Pancreas (tissue), 10 donors: ENCODE data around the gene ACO2. TPM values are rescaled to one million over a fixed set of nuclear protein-coding genes. Genes with fewer than 3 reads are reported as not detected.

ENCODE experiments used
- ATAC-seq, 4 donors: fragments of 200-7000 bp; cut with Tn5 transposase; one replicate each; pipeline versions ENCODE4 v1.8.0 to v1.9.1; 2020; ENCODE audit warnings: mild to moderate bottlenecking in 4 of 4, moderate library complexity in 4 of 4
- DNase-seq, 6 donors: peaks; one replicate each; pipeline ENCODE4 v3.0.0-alpha.2; 2020
- FAIRE-seq: peaks from 2 replicates; lab custom pipeline; 2012; peaks lifted over from hg19 to GRCh38; lab: Jason Lieb, UNC
- H3K27ac ChIP-seq, 4 donors: fragments of 200-600 bp; sonication (generic); 1 replicate in 3 of 4; 2 replicates in 1 of 4; pipeline versions ENCODE4 v1.5.0 to v1.8.0; 2020
- H3K27me3 ChIP-seq, 4 donors: fragments of 200-600 bp; one replicate each; pipeline ENCODE4 v1.8.0; 2021
- H3K36me3 ChIP-seq, 3 donors: fragments of 200-600 bp; sonication (generic) in 1 of 3; one replicate each; pipeline versions ENCODE4 v1.5.0 to v1.8.0; 2020 to 2021
- H3K4me1 ChIP-seq, 3 donors: fragments of 200-600 bp; one replicate each; pipeline ENCODE4 v1.8.0; 2021
- H3K4me3 ChIP-seq, 4 donors: fragments of 200-600 bp; sonication (generic) in 2 of 4; one replicate each; pipeline versions ENCODE4 v1.5.0 to v1.8.0; 2020 to 2021
- H3K9me3 ChIP-seq, 4 donors: fragments of 200-600 bp; one replicate each; pipeline ENCODE4 v1.8.0; 2021
- WGBS, 2 donors: extraction: QIAGEN DNeasy Blood & Tissue Kit; methylation state at CpG; one replicate each; pipeline ENCODE4 v1.1.7; 2013; 5-methylcytosine and 5-hydroxymethylcytosine counted together
- intact Hi-C, 3 donors: fragments of 100-400 bp; cut with DNase I; formaldehyde crosslinking; loops; one replicate each; pipeline versions ENCODE4 v1.11.1 to v1.14.2; 2022
- polyA plus RNA-seq, 2 donors: library from polyadenylated mRNA; stranded (reverse); fragments of 200-250 nt; gene quantifications; one replicate each; pipeline ENCODE4 v1.2.3, GENCODE V29; 2013
- total RNA-seq, 6 donors: library from RNA; stranded (reverse); fragmentation: NEBNext Ultra II Directional in 4 of 6; extraction: Animal tissue kit (Norgen Biotek cat#: 25700) in 4 of 6; gene quantifications; one replicate each; pipeline versions ENCODE4 v1.2.1 to v1.2.4, GENCODE V29; 2021 to 2023
- TF ChIP-seq, protein P1 (sequence below), 4 donors: fragments of 200-600 bp; sonication (generic) in 3 of 4; IDR thresholded peaks; one replicate each; pipeline versions ENCODE4 v1.5.0 to v1.8.0; 2021; ENCODE audit warnings: antibody characterized with exemption in 4 of 4
- donor health status: healthy with polysubstance abuse.
- donor health status: DM: no; HTN: no; CAD: no; lungs with moderate emphysema.
- donor health status: DM: no; HTN: no; CAD: no.
- donor health status: control.
- donor health status: control.
- donor health status: Bipolar disorder and iron deficiency.
- donor health status: DM: yes; HTN: yes; CAD: no.
- donor health status: DM: no; HTN: no; CAD: no.
- donor health status: DM: no; HTN: no; CAD: no.
- donor health status: DM: yes; HTN: yes; CAD: no.

The ACO2 gene
- total and polyA plus RNA-seq, 8 donors: 19.2 to 53.1 (median 37.6) TPM

DNA sequence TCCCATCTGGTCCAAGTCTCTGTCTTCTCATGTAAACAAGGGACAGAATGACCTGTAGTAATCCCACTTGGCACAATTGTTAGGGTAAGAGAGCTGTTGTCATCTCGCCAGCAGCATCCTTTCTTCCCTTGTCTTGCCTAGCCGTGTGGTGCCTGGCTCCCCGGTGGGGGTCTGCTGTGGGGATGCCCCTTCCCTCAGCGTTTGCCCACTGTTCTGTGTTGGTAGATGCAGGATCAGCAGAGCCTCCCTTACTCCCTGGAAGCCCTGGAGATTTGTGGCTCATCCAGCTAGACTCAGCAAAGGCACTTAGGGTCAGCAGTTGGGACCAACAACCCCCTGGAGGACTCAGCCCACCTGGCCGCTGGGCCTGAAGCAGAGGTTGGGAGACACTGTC, 13.0 kb downstream of the ACO2 start:
- intact Hi-C loops: no loop called here
- DNase-seq (no peak), FAIRE-seq (no peak), ATAC-seq (no peak)
- Histone ChIP-seq H3K36me3 (no peaks in the 10 kb centered on the region), H3K4me3 (no peak overlapping the region), H3K9me3 (no peaks in the 10 kb centered on the region), H3K27me3 (no peaks in the 10 kb centered on the region), H3K4me1 (peaks cover 0 to 9% (median 0%) of the 10 kb centered on the region in 3 donors), H3K27ac (no peak overlapping the region)
- TF ChIP-seq, protein P1, sequence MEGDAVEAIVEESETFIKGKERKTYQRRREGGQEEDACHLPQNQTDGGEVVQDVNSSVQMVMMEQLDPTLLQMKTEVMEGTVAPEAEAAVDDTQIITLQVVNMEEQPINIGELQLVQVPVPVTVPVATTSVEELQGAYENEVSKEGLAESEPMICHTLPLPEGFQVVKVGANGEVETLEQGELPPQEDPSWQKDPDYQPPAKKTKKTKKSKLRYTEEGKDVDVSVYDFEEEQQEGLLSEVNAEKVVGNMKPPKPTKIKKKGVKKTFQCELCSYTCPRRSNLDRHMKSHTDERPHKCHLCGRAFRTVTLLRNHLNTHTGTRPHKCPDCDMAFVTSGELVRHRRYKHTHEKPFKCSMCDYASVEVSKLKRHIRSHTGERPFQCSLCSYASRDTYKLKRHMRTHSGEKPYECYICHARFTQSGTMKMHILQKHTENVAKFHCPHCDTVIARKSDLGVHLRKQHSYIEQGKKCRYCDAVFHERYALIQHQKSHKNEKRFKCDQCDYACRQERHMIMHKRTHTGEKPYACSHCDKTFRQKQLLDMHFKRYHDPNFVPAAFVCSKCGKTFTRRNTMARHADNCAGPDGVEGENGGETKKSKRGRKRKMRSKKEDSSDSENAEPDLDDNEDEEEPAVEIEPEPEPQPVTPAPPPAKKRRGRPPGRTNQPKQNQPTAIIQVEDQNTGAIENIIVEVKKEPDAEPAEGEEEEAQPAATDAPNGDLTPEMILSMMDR (IDR thresholded peaks at IDR 0.05): no peak
- 59% methylated on average over 5 of the region's 5 CpGs for WGBS, 2 donors

DNA sequence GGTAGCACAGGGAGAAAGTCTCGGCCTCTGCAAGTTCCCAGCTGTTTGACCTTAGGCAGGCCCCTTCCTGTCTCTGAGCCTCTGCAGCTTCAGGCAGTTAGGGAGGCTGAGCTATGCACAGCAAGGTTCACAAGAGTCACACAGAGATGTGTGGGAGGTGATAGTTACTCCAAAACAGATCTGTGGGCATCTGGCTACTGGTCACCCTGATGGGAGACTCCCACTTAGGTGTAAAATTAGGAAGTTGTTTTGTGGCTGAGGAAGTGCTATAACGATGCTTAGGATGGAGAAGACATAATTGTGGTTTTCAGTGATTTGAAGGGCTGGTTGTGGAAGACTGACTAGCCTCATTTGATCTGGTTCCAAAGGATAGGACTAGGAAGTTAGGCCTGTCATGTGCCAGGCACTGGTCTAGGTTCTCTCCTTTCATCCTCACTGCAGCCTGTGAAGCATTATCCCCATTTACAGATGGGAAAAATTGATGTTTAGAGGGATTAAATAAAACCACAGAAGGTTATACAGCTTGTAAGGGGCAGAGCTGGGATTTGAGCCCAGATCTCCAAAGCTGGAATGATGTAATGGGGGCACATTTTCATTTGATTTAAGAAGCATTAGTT, 13.5 kb downstream of the ACO2 start:
- Histone ChIP-seq H3K27me3 (no peaks in the 10 kb centered on the region), H3K9me3 (no peaks in the 10 kb centered on the region), H3K27ac (peak overlapping the region in 1 of 4 donors; percentile 17), H3K36me3 (no peaks in the 10 kb centered on the region), H3K4me3 (no peak overlapping the region), H3K4me1 (peaks cover 0 to 13% (median 0%) of the 10 kb centered on the region in 3 donors)
- ATAC-seq: peak in 1 of 4 donors; percentile 14
- FAIRE-seq: no peak
- TF ChIP-seq, protein P1 (IDR thresholded peaks at IDR 0.05): no peak
- intact Hi-C loops: no loop called here
- 66 to 71% methylated on average over 2 of the region's 2 CpGs for WGBS, 2 donors
- DNase-seq: no peak

DNA sequence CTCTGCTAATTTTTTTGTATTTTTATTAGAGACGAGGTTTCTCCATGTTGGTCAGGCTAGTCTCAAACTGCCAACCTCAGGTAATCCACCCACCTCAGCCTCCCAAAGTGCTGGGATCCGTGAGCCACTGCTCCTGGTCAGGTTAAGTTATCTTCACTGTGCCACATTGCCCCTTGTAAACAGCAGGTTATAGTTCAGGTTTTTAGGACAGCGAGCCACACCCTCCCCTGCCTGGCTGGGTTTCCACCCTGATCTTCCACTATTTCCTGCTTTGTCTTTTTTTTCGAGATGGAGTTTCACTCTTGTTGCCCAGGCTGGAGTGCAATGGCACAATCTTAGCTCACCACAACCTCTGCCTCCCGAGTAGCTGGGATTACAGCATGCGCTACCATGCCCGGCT, 16.1 kb downstream of the ACO2 start:
- Histone ChIP-seq H3K4me1 (peaks cover 0 to 18% (median 0%) of the 10 kb centered on the region in 3 donors), H3K4me3 (no peak overlapping the region), H3K27ac (no peak overlapping the region), H3K27me3 (no peaks in the 10 kb centered on the region), H3K9me3 (no peaks in the 10 kb centered on the region), H3K36me3 (no peaks in the 10 kb centered on the region)
- DNase-seq: no peak
- intact Hi-C loops: no loop called here
- TF ChIP-seq, protein P1 (IDR thresholded peaks at IDR 0.05): no peak
- ATAC-seq: peak in 1 of 4 donors; percentile 19
- FAIRE-seq: no peak
- 71 to 82% methylated on average over 7 of the region's 7 CpGs for WGBS, 2 donors

DNA sequence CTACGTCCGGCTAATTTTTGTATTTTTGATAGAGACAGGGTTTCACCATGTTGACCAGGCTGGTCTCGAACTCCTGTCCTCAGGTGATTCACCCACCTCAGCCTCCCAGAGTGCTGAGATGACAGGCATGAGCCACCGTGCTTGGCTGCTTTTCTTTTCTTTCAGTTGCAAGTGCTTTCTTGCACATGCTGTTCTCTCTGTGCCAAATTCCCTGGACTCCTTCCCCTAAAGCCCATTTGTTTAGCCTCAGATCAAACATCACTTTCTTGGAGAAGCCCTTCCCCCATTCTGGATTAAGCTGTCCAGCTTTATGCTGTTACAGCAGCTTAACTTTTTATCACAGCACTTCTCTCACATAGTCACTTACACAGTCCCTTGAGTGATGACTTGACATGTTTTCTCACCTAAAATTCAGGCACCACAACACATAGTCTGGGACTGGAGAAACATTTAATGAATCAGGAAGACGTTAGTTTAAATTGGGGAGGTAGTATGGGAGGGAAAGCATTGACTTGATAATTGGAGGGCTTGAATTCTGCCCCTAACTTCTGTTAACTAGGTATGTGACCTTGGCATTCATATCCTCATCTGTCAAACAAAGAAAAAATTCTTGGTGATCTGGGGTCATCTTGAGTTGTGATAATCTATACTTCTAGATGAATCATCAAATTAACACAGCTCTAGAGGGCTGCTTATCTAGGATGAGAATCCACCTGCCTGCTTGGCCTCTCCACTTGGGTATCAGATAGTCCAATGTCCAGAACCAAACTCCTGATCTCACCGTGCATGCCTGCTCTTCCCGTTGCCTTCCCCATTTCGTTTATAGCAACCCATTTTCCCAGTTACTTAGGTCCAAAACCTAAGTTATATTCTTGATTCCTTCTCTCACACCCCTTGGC, 18.4 kb downstream of the ACO2 start:
- Histone ChIP-seq H3K4me3 (no peak overlapping the region), H3K27me3 (no peaks in the 10 kb centered on the region), H3K36me3 (no peaks in the 10 kb centered on the region), H3K27ac (no peak overlapping the region), H3K9me3 (no peaks in the 10 kb centered on the region), H3K4me1 (peaks cover 0 to 24% (median 3%) of the 10 kb centered on the region in 3 donors)
- no peak for DNase-seq
- intact Hi-C loops: no loop called here
- peak in 2 of 4 donors; percentile 18 to 40 for ATAC-seq
- TF ChIP-seq, protein P1 (IDR thresholded peaks at IDR 0.05): no peak
- WGBS, 2 donors: 50 to 61% methylated on average over 8 of the region's 8 CpGs
- no peak for FAIRE-seq
